Activated naive CD4-positive, alpha-beta T cell treated with anti-CD3 and anti-CD28 coated beads, Interleukin-2, amount 10 ng/mL, durations not matched to agents 7 days and 5 days (primary cell): ENCODE data around the gene ANKFN1.

Experiments used
- CTCF ChIA-PET: fragments of 350-600 bp; sonication (Branson Sonifier 250); formaldehyde crosslinking; loops from one replicate; lab custom pipeline; 2021; ENCODE audit warnings: antibody characterized with exemption; lab: Charles Lee
- DNase-seq: peaks from one replicate; pipeline ENCODE4 v3.0.0-alpha.2; 2020
- H3K27ac Mint-ChIP-seq: one replicate; pipeline ENCODE4 v1.8.0; 2021; ENCODE audit warnings: mild to moderate bottlenecking, moderate library complexity, mixed read lengths
- H3K27me3 Mint-ChIP-seq: one replicate; pipeline ENCODE4 v1.8.0; 2021; ENCODE audit warnings: mild to moderate bottlenecking, mixed read lengths
- H3K36me3 Mint-ChIP-seq: one replicate; pipeline ENCODE4 v1.8.0; 2021; ENCODE audit warnings: mixed read lengths
- H3K4me1 Mint-ChIP-seq: one replicate; pipeline ENCODE4 v1.8.0; 2021; ENCODE audit warnings: mixed read lengths
- H3K4me3 Mint-ChIP-seq: one replicate; pipeline ENCODE4 v1.8.0; 2021; ENCODE audit warnings: mild to moderate bottlenecking, moderate library complexity, mixed read lengths
- H3K9me3 Mint-ChIP-seq: one replicate; pipeline ENCODE4 v1.8.0; 2021; ENCODE audit warnings: mixed read lengths

The ANKFN1 gene

DNA sequence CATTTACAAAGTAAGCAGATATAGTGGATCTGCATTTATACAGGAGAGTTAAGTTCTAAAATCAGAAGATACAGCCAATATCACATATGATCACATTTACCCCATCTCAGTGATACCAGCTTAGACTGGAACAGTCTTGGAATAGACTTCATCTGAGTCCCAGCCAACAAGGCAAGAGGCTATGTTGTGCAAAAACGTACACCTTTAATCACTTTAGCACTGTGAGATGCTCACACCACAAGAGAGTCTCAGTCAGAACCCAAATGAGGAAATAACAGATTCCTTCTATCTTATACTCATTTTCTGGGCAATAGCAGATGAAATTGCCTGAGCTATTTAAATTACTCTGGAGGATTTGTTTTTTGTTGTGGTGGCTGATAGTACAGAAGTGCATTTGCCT, 145.6 kb downstream of the ANKFN1 start:
- no peak overlapping the region for H3K4me3 Mint-ChIP-seq
- H3K36me3 Mint-ChIP-seq: no peaks in the 10 kb centered on the region
- CTCF ChIA-PET: interaction anchor here (0.7 kb wide), 1 partner anchor 22 kb away, joined by 3 read pairs; no protein-coding TSS in a partner anchor
- H3K9me3 Mint-ChIP-seq: no peaks in the 10 kb centered on the region
- H3K27ac Mint-ChIP-seq: no peak overlapping the region
- H3K4me1 Mint-ChIP-seq: peaks cover 15% of the 10 kb centered on the region
- DNase-seq: no peak
- H3K27me3 Mint-ChIP-seq: peaks cover 3% of the 10 kb centered on the region

GRCh38 chr17:56300144-56300543, 146.9 kb downstream of the ANKFN1 start:
- H3K36me3 Mint-ChIP-seq: no peaks in the 10 kb centered on the region
- H3K27me3 Mint-ChIP-seq: peaks cover 3% of the 10 kb centered on the region
- H3K4me3 Mint-ChIP-seq: no peak overlapping the region
- H3K9me3 Mint-ChIP-seq: no peaks in the 10 kb centered on the region
- DNase-seq: no peak
- H3K4me1 Mint-ChIP-seq: peaks cover 15% of the 10 kb centered on the region
- CTCF ChIA-PET: no interaction called here
- H3K27ac Mint-ChIP-seq: no peak overlapping the region

DNA sequence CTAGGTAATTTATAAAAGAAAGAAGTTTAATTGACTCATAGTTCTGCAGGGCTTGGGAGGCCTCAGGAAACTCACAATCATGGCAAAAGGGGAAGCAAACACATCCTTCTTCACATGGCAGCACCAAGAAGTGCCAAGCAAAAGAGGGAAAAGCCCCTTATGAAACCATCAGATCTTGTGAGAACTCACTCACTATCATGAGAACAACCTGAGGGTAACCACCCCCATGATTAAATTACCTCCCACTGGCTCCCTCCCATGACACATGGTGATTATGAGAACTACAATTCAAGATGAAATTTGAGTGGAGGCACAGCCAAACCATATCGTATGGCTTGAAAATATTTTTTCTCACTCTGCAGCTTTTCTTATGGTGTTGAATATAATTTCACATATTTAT, 151.7 kb downstream of the ANKFN1 start:
- Mint-ChIP-seq H3K36me3 (no peaks in the 10 kb centered on the region), H3K9me3 (no peaks in the 10 kb centered on the region), H3K27ac (no peak overlapping the region), H3K4me3 (no peak overlapping the region), H3K27me3 (no peaks in the 10 kb centered on the region), H3K4me1 (no peaks in the 10 kb centered on the region)
- CTCF ChIA-PET: no interaction called here
- no peak for DNase-seq

- H3K27me3 Mint-ChIP-seq: peaks cover 4% of the 10 kb centered on the region
- no peak for DNase-seq
- no peaks in the 10 kb centered on the region for H3K9me3 Mint-ChIP-seq
- no peak overlapping the region for H3K4me3 Mint-ChIP-seq
- CTCF ChIA-PET: no interaction called here
- no peaks in the 10 kb centered on the region for H3K4me1 Mint-ChIP-seq
- no peak overlapping the region for H3K27ac Mint-ChIP-seq
- no peaks in the 10 kb centered on the region for H3K36me3 Mint-ChIP-seq
Measured at GRCh38 chr17:56309897-56310296, 156.6 kb downstream of the ANKFN1 start.

DNA sequence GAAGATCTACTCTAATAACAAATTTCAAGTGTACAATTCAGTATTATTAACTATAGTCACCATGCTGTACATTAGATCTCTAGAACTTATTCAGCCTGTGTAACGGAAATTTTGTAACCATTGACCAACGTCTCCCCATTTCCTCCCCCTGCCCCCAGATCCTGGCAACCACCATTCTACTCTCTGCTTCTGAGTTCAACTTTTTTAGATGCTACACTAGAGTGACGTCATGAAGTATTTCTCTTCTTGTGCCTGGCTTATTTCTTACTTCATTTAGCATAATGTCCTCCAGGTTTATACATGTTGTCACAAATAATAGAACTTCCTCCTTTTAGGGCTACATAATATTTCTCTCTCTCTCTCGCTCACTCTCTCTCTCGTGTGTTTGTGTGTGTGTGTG, 157.5 kb downstream of the ANKFN1 start:
- Mint-ChIP-seq H3K4me1 (no peaks in the 10 kb centered on the region), H3K4me3 (no peak overlapping the region), H3K27me3 (peaks cover 8% of the 10 kb centered on the region), H3K27ac (no peak overlapping the region), H3K36me3 (no peaks in the 10 kb centered on the region), H3K9me3 (no peaks in the 10 kb centered on the region)
- DNase-seq: no peak
- CTCF ChIA-PET: no interaction called here

DNA sequence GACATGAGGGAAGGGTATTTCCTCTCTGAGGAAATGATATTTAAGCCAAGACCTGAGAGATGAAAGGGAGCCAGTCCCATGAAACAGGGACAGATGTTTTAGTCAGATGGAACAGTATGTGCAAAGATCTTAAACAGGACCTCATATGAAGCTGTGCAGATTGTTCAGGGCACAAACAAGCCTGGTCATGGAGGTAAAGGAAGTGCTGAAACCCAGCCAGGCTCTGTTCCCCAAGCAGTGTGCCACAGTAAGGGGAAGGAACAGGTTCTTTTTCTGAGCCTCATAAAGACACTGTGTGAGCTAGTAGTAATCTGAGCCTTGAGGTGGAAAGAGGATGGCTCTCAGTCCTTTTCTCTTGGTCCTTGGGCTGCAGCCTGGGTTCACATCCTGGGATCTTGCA, 159.9 kb downstream of the ANKFN1 start:
- Mint-ChIP-seq H3K4me1 (no peaks in the 10 kb centered on the region), H3K27ac (no peak overlapping the region), H3K9me3 (no peaks in the 10 kb centered on the region), H3K4me3 (no peak overlapping the region), H3K36me3 (no peaks in the 10 kb centered on the region), H3K27me3 (peaks cover 8% of the 10 kb centered on the region)
- CTCF ChIA-PET: no interaction called here
- no peak for DNase-seq

- Mint-ChIP-seq H3K9me3 (no peaks in the 10 kb centered on the region), H3K27ac (no peak overlapping the region), H3K4me3 (no peak overlapping the region), H3K36me3 (no peaks in the 10 kb centered on the region), H3K4me1 (no peaks in the 10 kb centered on the region), H3K27me3 (peaks cover 8% of the 10 kb centered on the region)
- CTCF ChIA-PET: interaction anchor here (1.5 kb wide), 1 partner anchor 17 kb away, joined by 3 read pairs; no protein-coding TSS in a partner anchor
- no peak for DNase-seq
Measured at GRCh38 chr17:56314026-56314425, 160.8 kb downstream of the ANKFN1 start.

DNA sequence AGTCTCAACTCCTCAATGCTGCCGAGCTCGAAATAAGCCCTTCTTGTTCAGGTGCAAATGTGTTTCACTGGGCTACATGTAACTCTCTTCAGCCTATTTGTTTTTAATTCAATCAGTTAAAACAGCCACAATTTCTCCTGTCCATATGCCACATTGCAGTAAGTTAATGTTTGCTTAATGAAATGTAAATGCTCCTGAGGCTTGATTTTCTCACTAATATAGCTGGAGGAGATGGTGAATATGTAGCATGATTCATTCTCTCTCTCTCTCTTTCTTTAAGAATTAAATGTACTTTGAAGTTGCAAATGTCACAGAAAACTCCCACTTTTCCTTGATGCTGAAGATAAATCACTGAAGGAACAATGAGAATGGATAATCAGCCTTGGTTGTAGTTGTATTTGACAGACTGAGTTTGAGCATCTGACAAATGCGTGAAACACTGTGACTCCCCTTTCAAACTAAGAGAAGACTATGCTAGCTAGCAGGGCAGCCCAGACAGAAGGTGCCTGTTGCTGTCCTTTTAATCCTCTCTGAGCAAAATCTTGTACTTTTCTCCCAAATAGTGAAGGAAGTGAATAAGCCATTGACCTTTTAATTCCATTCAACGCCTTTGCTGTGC, 161.8 kb downstream of the ANKFN1 start:
- Mint-ChIP-seq H3K4me3 (no peak overlapping the region), H3K27ac (no peak overlapping the region), H3K9me3 (no peaks in the 10 kb centered on the region), H3K27me3 (peaks cover 8% of the 10 kb centered on the region), H3K4me1 (no peaks in the 10 kb centered on the region), H3K36me3 (no peaks in the 10 kb centered on the region)
- no peak for DNase-seq
- CTCF ChIA-PET: interaction anchor here (1.5 kb wide), 1 partner anchor 18 kb away, joined by 3 read pairs; no protein-coding TSS in a partner anchor

DNA sequence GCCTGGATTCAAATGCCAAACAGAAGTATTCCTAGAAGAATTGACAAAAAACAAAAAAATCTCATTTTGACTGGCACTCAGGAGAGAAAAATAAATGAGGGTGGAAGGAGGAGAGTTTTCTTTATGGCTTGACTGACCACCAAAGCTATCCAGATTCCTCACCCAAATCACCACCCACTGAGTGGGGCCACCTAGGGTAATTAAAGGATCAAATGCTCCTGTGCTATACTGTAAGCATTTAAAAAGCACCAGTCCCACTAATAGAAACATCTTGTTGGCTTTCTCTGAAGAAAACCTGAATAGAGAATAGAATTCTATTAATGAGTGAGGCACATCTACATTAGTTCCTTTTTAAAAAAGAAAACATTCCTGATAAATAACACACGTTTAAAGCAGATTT, 163.3 kb downstream of the ANKFN1 start:
- no peak overlapping the region for H3K27ac Mint-ChIP-seq
- H3K4me1 Mint-ChIP-seq: no peaks in the 10 kb centered on the region
- CTCF ChIA-PET: interaction anchor here (4.8 kb wide), 1 partner anchor 189 kb away, joined by 37 read pairs; no protein-coding TSS in a partner anchor
- no peak for DNase-seq
- no peaks in the 10 kb centered on the region for H3K9me3 Mint-ChIP-seq
- no peak overlapping the region for H3K4me3 Mint-ChIP-seq
- H3K36me3 Mint-ChIP-seq: no peaks in the 10 kb centered on the region
- peaks cover 8% of the 10 kb centered on the region for H3K27me3 Mint-ChIP-seq

DNA sequence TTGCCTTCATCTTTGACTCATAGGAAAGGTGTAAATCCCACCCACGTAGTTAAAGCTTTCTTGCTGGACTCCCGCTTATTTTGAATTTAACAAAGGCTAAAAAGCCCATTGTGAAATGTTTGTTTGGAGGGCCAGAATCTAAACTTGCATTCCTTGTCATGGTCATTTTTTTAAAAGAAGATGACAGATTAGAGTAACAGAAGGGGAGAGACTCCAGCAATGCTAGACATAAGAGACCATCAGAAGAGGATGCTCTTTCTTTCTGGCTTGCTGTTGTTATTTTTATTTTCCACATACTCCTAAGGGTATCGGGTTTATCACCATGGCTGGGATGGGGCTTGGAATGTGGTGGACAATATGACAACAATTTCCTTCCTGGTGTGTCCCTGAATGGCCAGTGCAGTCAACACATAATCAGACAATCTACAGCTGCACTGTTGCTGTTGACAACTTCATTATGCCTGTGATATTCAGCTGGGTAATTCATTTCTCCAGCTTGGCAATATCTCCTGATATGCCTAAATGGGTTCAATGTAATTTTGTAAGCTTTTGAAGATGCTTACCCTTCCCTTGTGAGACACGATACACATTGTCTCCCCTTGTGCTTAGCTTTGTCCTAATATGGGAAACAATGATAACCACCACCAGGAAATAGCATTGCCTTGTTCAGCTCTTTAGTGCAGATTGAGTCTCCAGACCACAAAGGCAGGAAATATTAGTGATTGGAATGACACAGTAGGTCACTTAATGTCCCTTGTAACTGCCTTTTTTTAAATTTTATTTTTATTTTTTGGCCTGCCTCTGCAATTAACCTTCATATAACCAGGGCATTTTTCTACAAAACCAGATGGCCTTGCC, 164.3 kb downstream of the ANKFN1 start:
- no peaks in the 10 kb centered on the region for H3K4me1 Mint-ChIP-seq
- no peaks in the 10 kb centered on the region for H3K36me3 Mint-ChIP-seq
- peaks cover 4% of the 10 kb centered on the region for H3K27me3 Mint-ChIP-seq
- H3K27ac Mint-ChIP-seq: no peak overlapping the region
- H3K4me3 Mint-ChIP-seq: no peak overlapping the region
- no peaks in the 10 kb centered on the region for H3K9me3 Mint-ChIP-seq
- DNase-seq: no peak
- CTCF ChIA-PET: interaction anchor here (1.0 to 4.8 kb wide), 3 partner anchors 28 to 190 kb away, joined by 3 to 37 read pairs (median 4); no protein-coding TSS in a partner anchor

GRCh38 chr17:56319531-56319930, 166.3 kb downstream of the ANKFN1 start:
- H3K4me1 Mint-ChIP-seq: no peaks in the 10 kb centered on the region
- CTCF ChIA-PET: interaction anchor here (0.6 to 4.8 kb wide), 19 partner anchors 9 to 585 kb away, joined by 3 to 37 read pairs (median 3); no protein-coding TSS in a partner anchor
- no peaks in the 10 kb centered on the region for H3K36me3 Mint-ChIP-seq
- H3K9me3 Mint-ChIP-seq: no peaks in the 10 kb centered on the region
- peaks cover 4% of the 10 kb centered on the region for H3K27me3 Mint-ChIP-seq
- H3K27ac Mint-ChIP-seq: no peak overlapping the region
- DNase-seq: no peak
- no peak overlapping the region for H3K4me3 Mint-ChIP-seq

- H3K4me3 Mint-ChIP-seq: no peak overlapping the region
- H3K27me3 Mint-ChIP-seq: peaks cover 3% of the 10 kb centered on the region
- no peak overlapping the region for H3K27ac Mint-ChIP-seq
- CTCF ChIA-PET: interaction anchor here (0.8 to 4.8 kb wide), 5 partner anchors 11 to 193 kb away, joined by 3 to 37 read pairs (median 3); no protein-coding TSS in a partner anchor
- no peaks in the 10 kb centered on the region for H3K36me3 Mint-ChIP-seq
- no peaks in the 10 kb centered on the region for H3K9me3 Mint-ChIP-seq
- no peak for DNase-seq
- H3K4me1 Mint-ChIP-seq: no peaks in the 10 kb centered on the region
Measured at GRCh38 chr17:56320443-56320842, 167.2 kb downstream of the ANKFN1 start.

DNA sequence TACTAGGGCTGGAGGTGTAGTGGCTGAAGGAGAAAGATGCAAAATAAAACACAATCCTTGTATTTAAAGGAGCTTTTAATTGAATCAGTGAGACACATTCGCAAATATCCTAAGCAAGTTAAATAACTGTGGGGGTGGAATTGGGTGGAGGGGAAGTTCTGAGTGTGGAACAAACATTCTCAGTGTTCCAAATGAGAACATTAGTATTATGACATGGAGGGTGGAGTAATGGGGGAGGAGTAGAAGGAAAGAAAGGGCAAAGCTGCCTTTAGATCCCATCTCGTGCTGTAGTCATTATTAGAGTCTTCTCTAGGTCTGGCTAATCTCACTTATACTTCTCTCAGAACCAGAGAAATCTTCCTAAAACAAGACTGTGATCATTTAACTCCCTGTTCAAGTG, 169.7 kb downstream of the ANKFN1 start:
- Mint-ChIP-seq H3K4me1 (no peaks in the 10 kb centered on the region), H3K27ac (no peak overlapping the region), H3K36me3 (no peaks in the 10 kb centered on the region), H3K27me3 (no peaks in the 10 kb centered on the region), H3K4me3 (no peak overlapping the region), H3K9me3 (no peaks in the 10 kb centered on the region)
- CTCF ChIA-PET: no interaction called here
- DNase-seq: no peak

- CTCF ChIA-PET: no interaction called here
- Mint-ChIP-seq H3K4me1 (no peaks in the 10 kb centered on the region), H3K36me3 (no peaks in the 10 kb centered on the region), H3K4me3 (no peak overlapping the region), H3K9me3 (no peaks in the 10 kb centered on the region), H3K27ac (no peak overlapping the region), H3K27me3 (peaks cover 7% of the 10 kb centered on the region)
- no peak for DNase-seq
Measured at GRCh38 chr17:56324676-56325075, 171.4 kb downstream of the ANKFN1 start.
